Measurements from ENCODE around the gene QSOX1. TPM values are rescaled to one million over a fixed set of nuclear protein-coding genes. Genes with fewer than 3 reads are reported as not detected.

Gene QSOX1
- total and polyA plus RNA-seq, 7 experiments from 2014 or later, result 9.3 to 55.6 (median 23.6) TPM

DNA sequence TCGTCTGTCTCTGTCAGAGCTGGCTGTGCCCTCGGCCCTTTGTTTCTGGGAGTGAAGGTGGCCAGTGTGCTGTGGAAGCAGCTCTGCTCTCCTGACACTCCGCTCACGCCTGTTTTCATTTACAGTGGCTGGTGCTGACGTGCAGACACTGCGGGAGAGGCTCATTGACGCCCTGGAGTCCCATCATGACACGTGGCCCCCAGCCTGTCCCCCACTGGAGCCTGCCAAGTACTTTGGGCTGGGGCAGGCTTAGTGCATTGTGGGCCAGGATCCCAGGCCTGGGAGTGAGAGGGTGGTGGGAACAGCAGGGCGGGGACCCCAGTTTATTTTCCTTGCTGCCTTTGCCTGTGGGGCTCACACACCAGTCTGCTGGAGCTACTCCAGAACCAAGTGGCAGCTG is 21.1 kb downstream of the QSOX1 start:
- peaks cover 0 to 12% (median 0%) of the 10 kb centered on the region in 7 donors for H3K4me1 Mint-ChIP-seq
- Histone ChIP-seq H3K9me3 (ENCODE audit: control insufficient read depth in 2 of 3, low read length in 3 of 3) (no peaks in the 10 kb centered on the region), H3K4me3 (ENCODE audit: low read length) (no peak overlapping the region), H3K36me3 (ENCODE audit: control insufficient read depth in 2 of 3, insufficient read depth in 3 of 3, low read length in 3 of 3) (no peaks in the 10 kb centered on the region), H3K27ac (ENCODE audit: low read depth, low read length) (no peak overlapping the region), H3K4me1 (ENCODE audit: control insufficient read depth in 2 of 2, insufficient read depth in 2 of 2, low read length in 2 of 2) (no peaks in the 10 kb centered on the region), H3K27me3 (ENCODE audit: control insufficient read depth in 2 of 2, insufficient read depth in 2 of 2, low read length in 2 of 2) (no peaks in the 10 kb centered on the region)
- no peaks in the 10 kb centered on the region for H3K9me3 Mint-ChIP-seq
- intact Hi-C loops (cut with micrococcal nuclease), result loop anchor here in 1 of 2 donors (5.0 kb wide), 2 partner anchors 241 to 364 kb away; no protein-coding TSS in a partner anchor
- H3K4me3 Mint-ChIP-seq, result no peak overlapping the region
- peaks cover 0 to 4% (median 0%) of the 10 kb centered on the region in 5 donors for H3K36me3 Mint-ChIP-seq
- no peaks in the 10 kb centered on the region for H3K27me3 Mint-ChIP-seq
- ChIA-PET POLR2A (interaction anchor here (0.9 kb wide), 1 partner anchor 89 kb away, joined by 4 read pairs; no protein-coding TSS in a partner anchor), CTCF (interaction anchor here (0.6 kb wide), 1 partner anchor 1919 kb away, joined by 3 read pairs; no protein-coding TSS in a partner anchor)
- DNase-seq, result no peak
- H3K27ac Mint-ChIP-seq, result peak overlapping the region in 1 of 9 donors; percentile 17
- no peak for ATAC-seq

DNA sequence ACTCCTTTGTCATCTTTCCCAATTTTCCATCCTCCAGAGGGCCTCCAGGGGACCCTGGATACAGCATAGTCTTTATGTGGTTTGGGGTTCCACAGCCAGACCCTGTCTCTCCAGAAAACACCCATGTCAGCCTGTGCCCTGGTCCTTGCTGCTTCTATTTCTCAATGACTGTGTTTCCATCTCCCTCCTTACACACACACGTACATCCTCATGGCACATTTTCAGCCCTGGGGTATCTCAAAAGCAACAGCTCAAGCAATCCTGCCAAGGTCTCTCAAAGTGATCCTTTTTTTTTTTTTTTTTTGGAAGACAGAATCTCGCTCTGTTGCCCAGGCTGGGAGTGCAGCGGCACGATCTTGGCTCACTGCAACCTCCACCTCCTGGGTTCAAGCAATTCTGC is 22.3 kb downstream of the QSOX1 start:
- no peaks in the 10 kb centered on the region for H3K4me1 ChIP-seq (ENCODE audit: control insufficient read depth in 2 of 2, insufficient read depth in 2 of 2, low read length in 2 of 2)
- no peaks in the 10 kb centered on the region for H3K27me3 Mint-ChIP-seq
- intact Hi-C loops (cut with micrococcal nuclease), result loop anchor here in 1 of 2 donors (5.0 kb wide), 2 partner anchors 240 to 365 kb away; no protein-coding TSS in a partner anchor
- H3K9me3 Mint-ChIP-seq, result no peaks in the 10 kb centered on the region
- H3K27ac ChIP-seq (ENCODE audit: low read depth, low read length), result no peak overlapping the region
- no peak overlapping the region for H3K4me3 Mint-ChIP-seq
- no peaks in the 10 kb centered on the region for H3K9me3 ChIP-seq (ENCODE audit: control insufficient read depth in 2 of 3, low read length in 3 of 3)
- peaks cover 0 to 4% (median 0%) of the 10 kb centered on the region in 7 donors for H3K4me1 Mint-ChIP-seq
- no peak for ATAC-seq
- H3K36me3 ChIP-seq (ENCODE audit: control insufficient read depth in 2 of 3, insufficient read depth in 3 of 3, low read length in 3 of 3), result no peaks in the 10 kb centered on the region
- no peak overlapping the region for H3K4me3 ChIP-seq (ENCODE audit: low read length)
- H3K27me3 ChIP-seq (ENCODE audit: control insufficient read depth in 2 of 2, insufficient read depth in 2 of 2, low read length in 2 of 2), result no peaks in the 10 kb centered on the region
- ChIA-PET CTCF (interaction anchor here (0.7 to 2.5 kb wide), 3 partner anchors 8 to 467 kb away, joined by 3 to 7 read pairs (median 4); no protein-coding TSS in a partner anchor), POLR2A (no interaction called here)
- H3K36me3 Mint-ChIP-seq, result peaks cover 0 to 7% (median 0%) of the 10 kb centered on the region in 5 donors
- DNase-seq, result no peak
- H3K27ac Mint-ChIP-seq, result peak overlapping the region in 4 of 9 donors; percentile 2 to 47 (median 24)

DNA sequence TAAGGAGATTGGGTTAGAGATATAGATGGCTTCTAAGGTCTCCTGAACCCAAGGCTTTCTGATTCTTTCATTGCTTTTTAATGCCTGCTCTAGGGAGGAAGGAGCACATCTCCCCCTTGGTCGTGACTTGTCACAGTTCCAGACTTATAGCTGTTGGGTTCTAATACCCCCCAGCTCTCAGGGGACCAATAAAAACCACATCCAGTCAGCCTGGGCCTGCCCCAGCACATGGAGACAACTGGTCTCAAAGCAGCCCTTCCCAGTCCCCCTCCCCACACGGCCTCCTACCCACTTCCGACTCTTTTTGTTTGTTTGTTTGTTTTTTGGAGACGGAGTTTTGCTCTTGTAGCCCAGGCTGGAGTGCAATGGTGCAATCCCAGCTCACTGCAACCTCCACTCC is 23.3 kb downstream of the QSOX1 start:
- Histone ChIP-seq H3K27me3 (ENCODE audit: control insufficient read depth in 2 of 2, insufficient read depth in 2 of 2, low read length in 2 of 2) (no peaks in the 10 kb centered on the region), H3K4me1 (ENCODE audit: control insufficient read depth in 2 of 2, insufficient read depth in 2 of 2, low read length in 2 of 2) (no peaks in the 10 kb centered on the region), H3K9me3 (ENCODE audit: control insufficient read depth in 2 of 3, low read length in 3 of 3) (no peaks in the 10 kb centered on the region), H3K4me3 (ENCODE audit: low read length) (no peak overlapping the region), H3K36me3 (ENCODE audit: control insufficient read depth in 2 of 3, insufficient read depth in 3 of 3, low read length in 3 of 3) (peaks cover 0 to 10% (median 0%) of the 10 kb centered on the region in 3 experiments), H3K27ac (ENCODE audit: low read depth, low read length) (no peak overlapping the region)
- POLR2A ChIA-PET, result no interaction called here
- DNase-seq (no peak), ATAC-seq (no peak)
- Mint-ChIP-seq H3K4me1 (peaks cover 0 to 4% (median 0%) of the 10 kb centered on the region in 7 donors), H3K27me3 (no peaks in the 10 kb centered on the region), H3K4me3 (no peak overlapping the region), H3K9me3 (no peaks in the 10 kb centered on the region), H3K36me3 (peaks cover 0 to 13% (median 0%) of the 10 kb centered on the region in 5 donors), H3K27ac (peak overlapping the region in 1 of 9 donors; percentile 54)
- CTCF ChIA-PET, result interaction anchor here (0.7 to 3.9 kb wide), 6 partner anchors 20 to 472 kb away, joined by 3 to 23 read pairs (median 6); no protein-coding TSS in a partner anchor
- intact Hi-C loops (cut with micrococcal nuclease), result loop anchor here (1.0 to 5.0 kb wide), 7 partner anchors 21 to 472 kb away; no protein-coding TSS in a partner anchor

GRCh38 chr1:180178511-180179161 is 24.0 kb downstream of the QSOX1 start:
- H3K27me3 Mint-ChIP-seq, result no peaks in the 10 kb centered on the region
- POLR2A ChIA-PET, result no interaction called here
- Histone ChIP-seq H3K4me3 (ENCODE audit: low read length) (no peak overlapping the region), H3K36me3 (ENCODE audit: control insufficient read depth in 2 of 3, insufficient read depth in 3 of 3, low read length in 3 of 3) (peaks cover 0 to 12% (median 0%) of the 10 kb centered on the region in 3 experiments), H3K4me1 (ENCODE audit: control insufficient read depth in 2 of 2, insufficient read depth in 2 of 2, low read length in 2 of 2) (no peaks in the 10 kb centered on the region), H3K27me3 (ENCODE audit: control insufficient read depth in 2 of 2, insufficient read depth in 2 of 2, low read length in 2 of 2) (no peaks in the 10 kb centered on the region), H3K9me3 (ENCODE audit: control insufficient read depth in 2 of 3, low read length in 3 of 3) (no peaks in the 10 kb centered on the region), H3K27ac (ENCODE audit: low read depth, low read length) (no peak overlapping the region)
- peak overlapping the region in 2 of 9 donors; percentile 9 to 55 for H3K27ac Mint-ChIP-seq
- H3K4me1 Mint-ChIP-seq, result peaks cover 0 to 4% (median 0%) of the 10 kb centered on the region in 7 donors
- H3K9me3 Mint-ChIP-seq, result no peaks in the 10 kb centered on the region
- H3K4me3 Mint-ChIP-seq, result no peak overlapping the region
- H3K36me3 Mint-ChIP-seq, result peaks cover 0 to 17% (median under 1%) of the 10 kb centered on the region in 5 donors
- ATAC-seq, result peak; percentile 73
- peak; percentile 35 to 68 (median 55) for DNase-seq
- CTCF ChIA-PET, result interaction anchor here (0.6 to 3.9 kb wide), 20 partner anchors 8 to 479 kb away, joined by 3 to 23 read pairs (median 6); no protein-coding TSS in a partner anchor
- intact Hi-C loops (cut with micrococcal nuclease), result loop anchor here (1.0 to 5.0 kb wide), 7 partner anchors 22 to 472 kb away; no protein-coding TSS in a partner anchor

DNA sequence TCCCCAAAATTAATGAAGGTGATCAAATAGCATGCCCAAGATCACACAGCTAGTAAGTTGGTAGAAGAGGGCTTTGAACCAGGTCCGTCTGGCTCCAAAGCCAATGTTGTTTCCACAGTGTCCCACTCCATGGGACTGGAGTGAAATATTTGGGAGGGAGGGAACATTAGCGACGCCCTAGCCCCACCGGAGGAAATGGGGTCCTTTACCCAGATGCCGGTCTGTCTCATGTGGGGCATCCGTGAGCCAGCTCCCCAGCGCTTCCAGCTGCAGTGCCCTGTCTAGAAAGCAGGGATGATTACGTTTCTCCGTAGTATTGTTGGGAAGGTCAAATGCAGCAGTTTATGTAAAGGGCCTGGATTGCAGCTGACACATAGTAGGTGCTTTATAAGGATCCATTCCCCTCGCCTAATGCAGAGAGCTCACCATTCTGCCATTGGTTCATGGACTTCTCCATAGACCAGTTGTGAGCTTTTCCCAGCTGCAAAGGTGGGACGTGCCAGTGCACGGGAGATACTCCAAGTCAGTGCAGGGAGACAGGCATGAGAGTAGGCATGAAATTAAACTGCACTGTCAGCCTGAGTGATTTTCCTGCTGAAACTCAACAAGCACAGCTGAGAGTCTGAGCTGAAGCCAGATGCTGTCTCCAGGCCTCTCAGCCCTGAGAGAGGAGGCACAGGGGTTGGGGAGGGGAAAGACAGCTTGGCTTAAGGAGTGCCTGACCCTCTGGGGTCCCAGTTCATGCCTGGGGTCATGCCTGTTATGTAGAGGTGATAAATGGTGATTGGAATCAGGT is 24.7 kb downstream of the QSOX1 start:
- CTCF ChIA-PET, result interaction anchor here (0.5 to 3.9 kb wide), 22 partner anchors 8 to 479 kb away, joined by 3 to 23 read pairs (median 5); no protein-coding TSS in a partner anchor
- Histone ChIP-seq H3K36me3 (ENCODE audit: control insufficient read depth in 2 of 3, insufficient read depth in 3 of 3, low read length in 3 of 3) (peaks cover 0 to 19% (median 0%) of the 10 kb centered on the region in 3 experiments), H3K27ac (ENCODE audit: low read depth, low read length) (no peak overlapping the region), H3K9me3 (ENCODE audit: control insufficient read depth in 2 of 3, low read length in 3 of 3) (no peaks in the 10 kb centered on the region), H3K27me3 (ENCODE audit: control insufficient read depth in 2 of 2, insufficient read depth in 2 of 2, low read length in 2 of 2) (no peaks in the 10 kb centered on the region), H3K4me3 (ENCODE audit: low read length) (no peak overlapping the region), H3K4me1 (ENCODE audit: control insufficient read depth in 2 of 2, insufficient read depth in 2 of 2, low read length in 2 of 2) (no peaks in the 10 kb centered on the region)
- DNase-seq (no peak), ATAC-seq (no peak)
- POLR2A ChIA-PET, result no interaction called here
- H3K27me3 Mint-ChIP-seq, result no peaks in the 10 kb centered on the region
- H3K4me1 Mint-ChIP-seq, result peaks cover 0 to 4% (median 0%) of the 10 kb centered on the region in 7 donors
- intact Hi-C loops (cut with micrococcal nuclease), result loop anchor here (1.0 to 5.0 kb wide), 6 partner anchors 23 to 473 kb away; no protein-coding TSS in a partner anchor
- no peaks in the 10 kb centered on the region for H3K9me3 Mint-ChIP-seq
- H3K27ac Mint-ChIP-seq, result peak overlapping the region in 2 of 9 donors; percentile 9 to 55
- H3K4me3 Mint-ChIP-seq, result no peak overlapping the region
- peaks cover 0 to 19% (median 6%) of the 10 kb centered on the region in 5 donors for H3K36me3 Mint-ChIP-seq

- POLR2A ChIA-PET, result no interaction called here
- H3K27me3 ChIP-seq (ENCODE audit: control insufficient read depth in 2 of 2, insufficient read depth in 2 of 2, low read length in 2 of 2), result no peaks in the 10 kb centered on the region
- intact Hi-C loops (cut with micrococcal nuclease), result no loop called here
- peaks cover 0 to 4% (median 0%) of the 10 kb centered on the region in 7 donors for H3K4me1 Mint-ChIP-seq
- CTCF ChIA-PET, result interaction anchor here (0.8 to 3.9 kb wide), 3 partner anchors 10 to 475 kb away, joined by 3 to 23 read pairs (median 13); no protein-coding TSS in a partner anchor
- no peak overlapping the region for H3K4me3 ChIP-seq (ENCODE audit: low read length)
- no peaks in the 10 kb centered on the region for H3K27me3 Mint-ChIP-seq
- no peak overlapping the region for H3K27ac Mint-ChIP-seq
- H3K4me1 ChIP-seq (ENCODE audit: control insufficient read depth in 2 of 2, insufficient read depth in 2 of 2, low read length in 2 of 2), result no peaks in the 10 kb centered on the region
- ATAC-seq (no peak), DNase-seq (peak in 1 of 9 donors; percentile 13)
- no peaks in the 10 kb centered on the region for H3K9me3 Mint-ChIP-seq
- H3K36me3 Mint-ChIP-seq, result peaks cover 0 to 28% (median 12%) of the 10 kb centered on the region in 5 donors
- H3K27ac ChIP-seq (ENCODE audit: low read depth, low read length), result no peak overlapping the region
- peaks cover 0 to 35% (median 0%) of the 10 kb centered on the region in 3 experiments for H3K36me3 ChIP-seq (ENCODE audit: control insufficient read depth in 2 of 3, insufficient read depth in 3 of 3, low read length in 3 of 3)
- no peaks in the 10 kb centered on the region for H3K9me3 ChIP-seq (ENCODE audit: control insufficient read depth in 2 of 3, low read length in 3 of 3)
- H3K4me3 Mint-ChIP-seq, result no peak overlapping the region
These were observed 26.4 kb downstream of the QSOX1 start for GRCh38 chr1:180181048-180181447.

Data from naive thymus-derived CD4-positive, alpha-beta T cell (primary cell).